Calu3 (cell line): ENCODE data around the gene FASTKD3. TPM values are rescaled to one million over a fixed set of nuclear protein-coding genes. Genes with fewer than 3 reads are reported as not detected.

Experiments
- BruUV-seq: library from RNA; stranded (reverse); fragments of 400-500 nt; replicated peaks from 2 replicates; lab custom pipeline; 2021; lab: Mats Ljungman, UMichigan
- CTCF ChIA-PET: fragments of 300-600 bp; sonication (Branson Sonifier 250); formaldehyde crosslinking; loops from one replicate; lab custom pipeline; 2022; ENCODE audit warnings: antibody characterized with exemption; lab: Charles Lee
- DNase-seq: peaks from one replicate; pipeline ENCODE4 v3.0.0; 2022
- H3K27ac Mint-ChIP-seq: one replicate; pipeline ENCODE4 v1.8.0; 2022; ENCODE audit warnings: mixed read lengths; ENCODE audit not compliant: unreplicated experiment
- H3K27me3 Mint-ChIP-seq: one replicate; pipeline ENCODE4 v1.8.0; 2022; ENCODE audit warnings: mixed read lengths; ENCODE audit not compliant: unreplicated experiment
- H3K36me3 Mint-ChIP-seq: one replicate; pipeline ENCODE4 v1.8.0; 2022; ENCODE audit warnings: mild to moderate bottlenecking, moderate library complexity, mixed read lengths; ENCODE audit not compliant: insufficient read depth, unreplicated experiment
- H3K4me1 Mint-ChIP-seq: one replicate; pipeline ENCODE4 v1.8.0; 2022; ENCODE audit warnings: mild to moderate bottlenecking, low read depth, mixed read lengths; ENCODE audit not compliant: unreplicated experiment
- H3K4me3 Mint-ChIP-seq: one replicate; pipeline ENCODE4 v1.8.0; 2022; ENCODE audit warnings: mild to moderate bottlenecking, low read depth, moderate library complexity, mixed read lengths; ENCODE audit not compliant: unreplicated experiment
- H3K9me3 Mint-ChIP-seq: one replicate; pipeline ENCODE4 v1.8.0; 2022; ENCODE audit warnings: low read depth, mixed read lengths; ENCODE audit not compliant: unreplicated experiment
- CTCF ChIP-seq: fragments of 200-600 bp; IDR thresholded peaks from one replicate; pipeline ENCODE4 v1.8.0; 2022; ENCODE audit warnings: antibody characterized with exemption; ENCODE audit not compliant: unreplicated experiment
- intact Hi-C: fragments of 100-400 bp; cut with micrococcal nuclease; formaldehyde crosslinking; loops from one replicate; pipeline ENCODE4 v1.10.0; 2022; ENCODE audit not compliant: unreplicated experiment
- total RNA-seq: library from RNA; stranded (reverse); gene quantifications from 2 replicates; pipeline ENCODE4 v1.2.3, GENCODE V29; 2022

Gene FASTKD3
- total RNA-seq, 1 experiment from 2014 or later, result 13.5 TPM

DNA sequence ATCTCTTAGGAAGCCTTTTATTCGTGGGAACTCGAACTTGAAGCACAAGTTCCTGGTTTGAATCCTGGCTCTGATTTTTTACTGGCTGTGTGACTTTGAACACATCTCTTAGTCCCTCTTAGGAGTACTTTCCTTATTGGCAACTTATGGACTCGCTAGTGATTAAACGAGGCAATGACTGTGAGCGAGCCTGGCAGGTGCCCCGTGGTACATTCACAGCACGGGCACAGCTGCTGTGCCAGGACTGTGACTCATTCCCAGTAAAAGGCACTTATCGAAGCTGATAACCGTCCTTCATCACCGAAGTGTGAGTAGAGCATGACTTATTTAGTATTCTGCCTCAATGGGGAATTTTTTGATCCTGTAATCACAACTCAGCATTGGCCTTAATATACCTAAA, 40.6 kb downstream of the FASTKD3 start:
- Mint-ChIP-seq H3K4me1 (no peaks in the 10 kb centered on the region), H3K36me3 (no peaks in the 10 kb centered on the region), H3K27me3 (peaks cover 59% of the 10 kb centered on the region), H3K4me3 (no peak overlapping the region), H3K9me3 (no peaks in the 10 kb centered on the region), H3K27ac (no peak overlapping the region)
- intact Hi-C loops, result no loop called here
- no TSS peak for BruUV-seq
- no peak for DNase-seq
- TF ChIP-seq CTCF, result no peak
- CTCF ChIA-PET, result no interaction called here

- intact Hi-C loops, result no loop called here
- TF ChIP-seq CTCF, result no peak
- DNase-seq, result no peak
- BruUV-seq, result no TSS peak
- Mint-ChIP-seq H3K4me1 (no peaks in the 10 kb centered on the region), H3K27me3 (peaks cover 56% of the 10 kb centered on the region), H3K36me3 (no peaks in the 10 kb centered on the region), H3K27ac (no peak overlapping the region), H3K4me3 (no peak overlapping the region), H3K9me3 (no peaks in the 10 kb centered on the region)
- CTCF ChIA-PET, result no interaction called here
Measured at GRCh38 chr5:7827610-7828009, 41.2 kb downstream of the FASTKD3 start.

DNA sequence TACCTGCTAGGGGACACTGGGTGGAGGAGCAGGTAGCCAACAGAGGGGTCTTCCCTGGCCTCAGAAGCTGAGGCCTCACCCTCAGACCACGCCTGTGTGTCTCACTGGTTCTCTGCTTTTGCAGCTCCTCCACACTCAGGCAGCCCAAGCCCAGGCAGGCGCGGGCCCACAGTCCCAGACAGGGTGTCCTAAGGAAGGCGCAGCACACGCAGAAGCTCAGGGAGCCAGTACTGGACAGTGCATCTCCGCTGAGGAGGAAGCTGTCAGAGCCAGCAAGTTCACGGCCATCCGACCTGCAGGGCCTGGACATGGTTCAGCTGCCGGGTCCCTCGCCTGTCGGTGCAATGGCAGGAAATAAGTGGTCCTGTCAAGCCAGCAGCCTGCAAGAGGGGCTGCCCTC, 43.2 kb downstream of the FASTKD3 start:
- no peak for DNase-seq
- BruUV-seq, result no TSS peak
- Mint-ChIP-seq H3K4me3 (no peak overlapping the region), H3K4me1 (no peaks in the 10 kb centered on the region), H3K9me3 (no peaks in the 10 kb centered on the region), H3K36me3 (no peaks in the 10 kb centered on the region), H3K27ac (no peak overlapping the region), H3K27me3 (peaks cover 55% of the 10 kb centered on the region)
- CTCF ChIA-PET, result no interaction called here
- TF ChIP-seq CTCF, result no peak
- intact Hi-C loops, result no loop called here

GRCh38 chr5:7824995-7825394, 43.8 kb downstream of the FASTKD3 start:
- Mint-ChIP-seq H3K36me3 (no peaks in the 10 kb centered on the region), H3K27me3 (peaks cover 58% of the 10 kb centered on the region), H3K4me1 (no peaks in the 10 kb centered on the region), H3K4me3 (no peak overlapping the region), H3K9me3 (no peaks in the 10 kb centered on the region), H3K27ac (no peak overlapping the region)
- BruUV-seq, result no TSS peak
- CTCF ChIA-PET, result no interaction called here
- TF ChIP-seq CTCF, result no peak
- DNase-seq, result no peak
- intact Hi-C loops, result no loop called here

GRCh38 chr5:7823594-7823993, 45.2 kb downstream of the FASTKD3 start:
- Mint-ChIP-seq H3K9me3 (no peaks in the 10 kb centered on the region), H3K36me3 (no peaks in the 10 kb centered on the region), H3K4me3 (no peak overlapping the region), H3K27ac (no peak overlapping the region), H3K4me1 (no peaks in the 10 kb centered on the region), H3K27me3 (peaks cover 59% of the 10 kb centered on the region)
- no peak for TF ChIP-seq CTCF
- no peak for DNase-seq
- intact Hi-C loops, result no loop called here
- no TSS peak for BruUV-seq
- CTCF ChIA-PET, result no interaction called here
